ENCODE results near the gene LAMP1. TPM values are rescaled to one million over a fixed set of nuclear protein-coding genes. Genes with fewer than 3 reads are reported as not detected.
"Not testable (repeated sequence)": the region's sequence is repeated elsewhere in the genome, so short reads cannot be mapped to it uniquely, and the experiment has no call there.

Gene LAMP1
- total RNA-seq, 3 donors from 2014 or later: 96.7 to 167 (median 99.1) TPM

GRCh38 chr13:113343692-113343968 lies 46.6 kb downstream of the LAMP1 start:
- no peak for DNase-seq (ENCODE audit: low spot score in 2 of 2)
- Histone ChIP-seq H3K27me3 (no peaks in the 10 kb centered on the region), H3K9me3 (no peaks in the 10 kb centered on the region), H3K4me3 (no peak overlapping the region), H3K27ac (no peak overlapping the region), H3K4me1 (no peaks in the 10 kb centered on the region), H3K36me3 (no peaks in the 10 kb centered on the region)
- intact Hi-C loops (cut with DNase I; ENCODE audit: low total_unique reads): no loop called here
- no peak for TF ChIP-seq POLR2AphosphoS5 (IDR thresholded peaks at IDR 0.05)
- no peak for TF ChIP-seq CTCF (IDR thresholded peaks at IDR 0.05)
- TF ChIP-seq POLR2A (IDR thresholded peaks at IDR 0.05): no peak

DNA sequence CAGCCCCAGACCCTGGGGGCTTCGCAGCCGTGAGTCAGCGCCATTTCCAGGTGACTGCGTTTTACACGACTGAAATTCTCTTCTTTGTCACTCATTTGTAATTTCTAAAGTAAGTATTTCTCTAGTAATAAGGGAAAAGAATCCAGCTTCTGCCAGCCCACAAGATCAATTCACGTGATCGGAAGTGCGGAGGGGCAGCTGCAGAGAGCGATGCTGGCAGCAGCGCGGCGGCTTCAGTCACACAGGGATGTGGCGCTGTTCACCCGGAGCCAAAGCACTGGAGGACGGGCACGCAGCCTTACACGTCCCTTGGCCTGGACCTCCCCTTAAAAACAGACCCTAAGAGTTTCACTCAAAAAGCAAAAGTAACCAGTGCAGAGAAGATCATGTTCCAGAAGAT lies 48.4 kb downstream of the LAMP1 start:
- Histone ChIP-seq H3K27ac (no peak overlapping the region), H3K4me1 (no peaks in the 10 kb centered on the region), H3K4me3 (no peak overlapping the region), H3K27me3 (no peaks in the 10 kb centered on the region), H3K36me3 (no peaks in the 10 kb centered on the region), H3K9me3 (no peaks in the 10 kb centered on the region)
- intact Hi-C loops (cut with DNase I; ENCODE audit: low total_unique reads): no loop called here
- TF ChIP-seq CTCF (IDR thresholded peaks at IDR 0.05) (no peak), POLR2A (IDR thresholded peaks at IDR 0.05) (no peak), POLR2AphosphoS5 (IDR thresholded peaks at IDR 0.05) (no peak)
- DNase-seq (ENCODE audit: low spot score in 2 of 2): no peak

- H3K4me1 ChIP-seq; H3K36me3 ChIP-seq; intact Hi-C loops (cut with DNase I; ENCODE audit: low total_unique reads); H3K4me3 ChIP-seq; H3K9me3 ChIP-seq; H3K27ac ChIP-seq; DNase-seq (ENCODE audit: low spot score in 2 of 2); H3K27me3 ChIP-seq: not testable (repeated sequence)
Measured at GRCh38 chr13:113347736-113348225, 50.7 kb downstream of the LAMP1 start.

DNA sequence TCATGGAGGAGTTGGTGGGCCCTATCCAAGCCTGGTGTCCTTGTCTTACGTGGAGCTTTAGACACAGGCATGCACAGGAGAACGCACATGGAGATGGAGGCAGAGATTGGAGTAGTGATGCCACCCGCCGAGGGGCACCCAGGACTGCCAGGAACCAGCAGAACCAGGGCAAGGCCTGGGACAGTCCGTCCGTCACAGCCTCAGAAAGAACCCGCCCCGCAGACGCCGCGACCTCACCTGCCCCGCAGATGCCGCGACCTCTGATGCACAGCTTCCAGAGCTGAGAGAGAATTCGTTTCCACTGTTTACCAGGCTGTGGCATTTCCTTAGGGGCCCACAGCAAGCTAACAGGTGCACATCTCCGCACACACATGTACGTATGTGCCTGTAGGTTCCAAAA lies 51.6 kb downstream of the LAMP1 start:
- Histone ChIP-seq H3K27ac (no peak overlapping the region), H3K36me3 (no peaks in the 10 kb centered on the region), H3K4me1 (no peaks in the 10 kb centered on the region), H3K9me3 (no peaks in the 10 kb centered on the region), H3K4me3 (no peak overlapping the region), H3K27me3 (no peaks in the 10 kb centered on the region)
- TF ChIP-seq POLR2A (IDR thresholded peaks at IDR 0.05) (no peak), CTCF (IDR thresholded peaks at IDR 0.05) (no peak), POLR2AphosphoS5 (IDR thresholded peaks at IDR 0.05) (no peak)
- intact Hi-C loops (cut with DNase I; ENCODE audit: low total_unique reads): no loop called here
- no peak for DNase-seq (ENCODE audit: low spot score in 2 of 2)

GRCh38 chr13:113349050-113349449 lies 52.0 kb downstream of the LAMP1 start:
- H3K27me3 ChIP-seq: no peaks in the 10 kb centered on the region
- H3K4me3 ChIP-seq: no peak overlapping the region
- intact Hi-C loops (cut with DNase I; ENCODE audit: low total_unique reads): no loop called here
- H3K36me3 ChIP-seq: no peaks in the 10 kb centered on the region
- H3K9me3 ChIP-seq: no peaks in the 10 kb centered on the region
- no peak for DNase-seq (ENCODE audit: low spot score in 2 of 2)
- no peaks in the 10 kb centered on the region for H3K4me1 ChIP-seq
- no peak overlapping the region for H3K27ac ChIP-seq
- TF ChIP-seq CTCF (IDR thresholded peaks at IDR 0.05): no peak
- no peak for TF ChIP-seq POLR2AphosphoS5 (IDR thresholded peaks at IDR 0.05)
- no peak for TF ChIP-seq POLR2A (IDR thresholded peaks at IDR 0.05)

- Histone ChIP-seq H3K27me3 (no peaks in the 10 kb centered on the region), H3K4me1 (no peaks in the 10 kb centered on the region), H3K9me3 (no peaks in the 10 kb centered on the region), H3K4me3 (no peak overlapping the region), H3K27ac (no peak overlapping the region), H3K36me3 (no peaks in the 10 kb centered on the region)
- TF ChIP-seq CTCF (IDR thresholded peaks at IDR 0.05) (no peak), POLR2AphosphoS5 (IDR thresholded peaks at IDR 0.05) (no peak), POLR2A (IDR thresholded peaks at IDR 0.05) (no peak)
- intact Hi-C loops (cut with DNase I; ENCODE audit: low total_unique reads): no loop called here
- DNase-seq (ENCODE audit: low spot score in 2 of 2): no peak
Measured at GRCh38 chr13:113349491-113349890, 52.5 kb downstream of the LAMP1 start.
